ENCODE data around the gene HEXA.

- TF ChIP-seq CTCF (conservative IDR thresholded peaks at IDR 0.05) (no peak), ZFX (IDR thresholded peaks at IDR 0.05) (no peak)
These were observed 13.4 kb upstream of the HEXA start for GRCh38 chr15:72389231-72389630.
